Trophoblast cell (in vitro differentiated cells and primary cell): ENCODE data around the gene PDIA5.

Experiments
- DNase-seq, 2 donors: peaks; one replicate each; pipeline ENCODE4 v3.0.0-alpha.2; 2016
- H2AFZ ChIP-seq: 2 replicates; pipeline ENCODE4 v1.6.1; 2013; ENCODE audit warnings: low read length, moderate library complexity, mild to moderate bottlenecking; ENCODE audit not compliant: insufficient read depth, poor library complexity
- H2AK5ac ChIP-seq: 2 replicates; pipeline ENCODE4 v1.6.1; 2013; ENCODE audit warnings: mild to moderate bottlenecking, low read length
- H2BK120ac ChIP-seq: 2 replicates; pipeline ENCODE4 v1.6.1; 2013; ENCODE audit warnings: low read length, mild to moderate bottlenecking, moderate library complexity; ENCODE audit not compliant: insufficient read depth, poor library complexity
- H2BK12ac ChIP-seq: 2 replicates; pipeline ENCODE4 v1.6.1; 2013; ENCODE audit warnings: mild to moderate bottlenecking, low read length, moderate library complexity
- H2BK5ac ChIP-seq: 2 replicates; pipeline ENCODE4 v1.6.1; 2013; ENCODE audit warnings: low read length, low read depth, moderate library complexity, mild to moderate bottlenecking; ENCODE audit not compliant: poor library complexity
- H3K14ac ChIP-seq: 2 replicates; pipeline ENCODE4 v1.6.1; 2013; ENCODE audit warnings: mild to moderate bottlenecking, low read length
- H3K18ac ChIP-seq: 2 replicates; pipeline ENCODE4 v1.6.1; 2013; ENCODE audit warnings: mild to moderate bottlenecking, low read length
- H3K23ac ChIP-seq: 2 replicates; pipeline ENCODE4 v1.6.1; 2013; ENCODE audit warnings: low read length
- H3K27ac ChIP-seq: 2 replicates; pipeline ENCODE4 v1.5.1; 2013; ENCODE audit warnings: low read depth, mild to moderate bottlenecking, inconsistent platforms, low read length, moderate library complexity
- H3K27me3 ChIP-seq: 2 replicates; pipeline ENCODE4 v1.6.1; 2013; ENCODE audit warnings: inconsistent platforms, mild to moderate bottlenecking, low read length, moderate library complexity; ENCODE audit not compliant: insufficient read depth
- H3K36me3 ChIP-seq, 2 experiments: 1 replicate in 1 of 2; 2 replicates in 1 of 2; pipeline ENCODE4 v1.6.1; 2013; ENCODE audit warnings: low read length in 2 of 2, mild to moderate bottlenecking in 2 of 2, moderate library complexity in 1 of 2; ENCODE audit not compliant: insufficient read depth in 2 of 2, control insufficient read depth in 1 of 2
- H3K4ac ChIP-seq: 2 replicates; pipeline ENCODE4 v1.6.1; 2013; ENCODE audit warnings: low read depth, mild to moderate bottlenecking, low read length, moderate library complexity
- H3K4me1 ChIP-seq, 2 experiments: 1 replicate in 1 of 2; 2 replicates in 1 of 2; pipeline ENCODE4 v1.6.1; 2013; ENCODE audit warnings: low read length in 2 of 2, mild to moderate bottlenecking in 2 of 2, moderate library complexity in 1 of 2; ENCODE audit not compliant: insufficient read depth in 2 of 2, control insufficient read depth in 1 of 2
- H3K4me2 ChIP-seq: 2 replicates; pipeline ENCODE4 v1.6.1; 2013; ENCODE audit warnings: inconsistent platforms, mild to moderate bottlenecking, low read length, moderate library complexity
- H3K4me3 ChIP-seq: 2 replicates; pipeline ENCODE4 v1.5.1; 2013; ENCODE audit warnings: mild to moderate bottlenecking, low read depth, low read length, inconsistent platforms
- H3K79me1 ChIP-seq: one replicate; pipeline ENCODE4 v1.6.1; 2013; ENCODE audit warnings: low read length
- H3K79me2 ChIP-seq: 2 replicates; pipeline ENCODE4 v1.6.1; 2013; ENCODE audit warnings: low read length, mild to moderate bottlenecking; ENCODE audit not compliant: control insufficient read depth, insufficient read depth, poor library complexity
- H3K9ac ChIP-seq: 2 replicates; pipeline ENCODE4 v1.6.1; 2013; ENCODE audit warnings: mild to moderate bottlenecking, low read length
- H3K9me3 ChIP-seq: 2 replicates; pipeline ENCODE4 v1.6.1; 2013; ENCODE audit warnings: low read depth, mild to moderate bottlenecking, control low read depth, inconsistent platforms, low read length; ENCODE audit not compliant: insufficient read depth
- H4K12ac ChIP-seq: 2 replicates; pipeline ENCODE4 v1.6.1; 2013; ENCODE audit warnings: low read depth, mild to moderate bottlenecking, low read length, moderate library complexity
- H4K8ac ChIP-seq: 2 replicates; pipeline ENCODE4 v1.6.1; 2013; ENCODE audit warnings: low read depth, mild to moderate bottlenecking, low read length, moderate library complexity
- H4K91ac ChIP-seq: one replicate; pipeline ENCODE4 v1.6.1; 2013; ENCODE audit warnings: low read depth, mild to moderate bottlenecking, low read length, moderate library complexity
- WGBS: extraction: QIAGEN DNeasy Blood & Tissue Kit; methylation state at CpG from one replicate; pipeline ENCODE4 v1.1.7; 2013; ENCODE audit warnings: missing lambda C conversion rate; ENCODE audit not compliant: insufficient read length, insufficient coverage; ENCODE audit errors: extremely low coverage; 5-methylcytosine and 5-hydroxymethylcytosine counted together

Gene PDIA5

GRCh38 chr3:123092243-123092642 is 25.4 kb downstream of the PDIA5 start:
- H3K23ac ChIP-seq: no peak overlapping the region
- H3K36me3 ChIP-seq: peaks cover 45 to 54% of the 10 kb centered on the region in 2 experiments
- H2BK12ac ChIP-seq: no peak overlapping the region
- no CpG with 5 or more reads among the region's 3 CpGs for WGBS
- peaks cover 5% of the 10 kb centered on the region for H3K79me1 ChIP-seq
- no peak for DNase-seq
- no peaks in the 10 kb centered on the region for H3K27me3 ChIP-seq
- no peak overlapping the region for H4K12ac ChIP-seq
- no peak overlapping the region for H4K91ac ChIP-seq
- no peak overlapping the region for H3K18ac ChIP-seq
- H2BK5ac ChIP-seq: no peak overlapping the region
- H3K4me1 ChIP-seq: peaks cover 15 to 21% of the 10 kb centered on the region in 2 experiments
- H3K27ac ChIP-seq: no peak overlapping the region
- H3K9me3 ChIP-seq: no peaks in the 10 kb centered on the region
- H3K4me2 ChIP-seq: no peak overlapping the region
- H3K14ac ChIP-seq: no peak overlapping the region
- H3K9ac ChIP-seq: no peak overlapping the region
- H2AFZ ChIP-seq: no peak overlapping the region
- H3K4ac ChIP-seq: no peak overlapping the region
- H3K79me2 ChIP-seq: peaks cover 3% of the 10 kb centered on the region
- H2BK120ac ChIP-seq: no peak overlapping the region
- H3K4me3 ChIP-seq: no peak overlapping the region
- no peak overlapping the region for H4K8ac ChIP-seq
- no peak overlapping the region for H2AK5ac ChIP-seq

- no CpG with 5 or more reads among the region's 8 CpGs for WGBS
- Histone ChIP-seq H2BK120ac (no peak overlapping the region), H3K4me1 (peaks cover 29 to 33% of the 10 kb centered on the region in 2 experiments), H2BK5ac (no peak overlapping the region), H3K4me3 (no peak overlapping the region), H4K91ac (no peak overlapping the region), H3K9ac (no peak overlapping the region), H4K12ac (no peak overlapping the region), H4K8ac (no peak overlapping the region), H3K27ac (no peak overlapping the region), H3K4ac (no peak overlapping the region), H3K18ac (no peak overlapping the region), H2AFZ (no peak overlapping the region), H3K27me3 (no peaks in the 10 kb centered on the region), H3K14ac (no peak overlapping the region), H3K23ac (no peak overlapping the region), H3K79me2 (peaks cover 10% of the 10 kb centered on the region), H2BK12ac (no peak overlapping the region), H2AK5ac (no peak overlapping the region), H3K36me3 (peaks cover 49 to 54% of the 10 kb centered on the region in 2 experiments), H3K79me1 (peaks cover 18% of the 10 kb centered on the region), H3K9me3 (no peaks in the 10 kb centered on the region), H3K4me2 (no peak overlapping the region)
- no peak for DNase-seq
Measured at GRCh38 chr3:123093696-123094095, 26.9 kb downstream of the PDIA5 start.

- Histone ChIP-seq H2BK120ac (no peak overlapping the region), H3K9me3 (no peaks in the 10 kb centered on the region), H2AK5ac (peak overlapping the region; percentile 9), H4K91ac (no peak overlapping the region), H3K14ac (no peak overlapping the region), H3K4ac (no peak overlapping the region), H2BK5ac (no peak overlapping the region), H3K36me3 (peaks cover 40 to 44% of the 10 kb centered on the region in 2 experiments), H3K79me1 (peaks cover 24% of the 10 kb centered on the region), H3K27me3 (no peaks in the 10 kb centered on the region), H3K79me2 (peaks cover 10% of the 10 kb centered on the region), H3K4me2 (no peak overlapping the region), H3K4me3 (no peak overlapping the region), H3K23ac (no peak overlapping the region), H3K4me1 (peaks cover 37 to 42% of the 10 kb centered on the region in 2 experiments), H4K12ac (no peak overlapping the region), H3K27ac (no peak overlapping the region), H3K18ac (peak overlapping the region; percentile 36), H2BK12ac (no peak overlapping the region), H4K8ac (no peak overlapping the region), H2AFZ (no peak overlapping the region), H3K9ac (no peak overlapping the region)
- no CpG with 5 or more reads among the region's 15 CpGs for WGBS
- DNase-seq: no peak
Measured at GRCh38 chr3:123094516-123095313, 27.9 kb downstream of the PDIA5 start.

DNA sequence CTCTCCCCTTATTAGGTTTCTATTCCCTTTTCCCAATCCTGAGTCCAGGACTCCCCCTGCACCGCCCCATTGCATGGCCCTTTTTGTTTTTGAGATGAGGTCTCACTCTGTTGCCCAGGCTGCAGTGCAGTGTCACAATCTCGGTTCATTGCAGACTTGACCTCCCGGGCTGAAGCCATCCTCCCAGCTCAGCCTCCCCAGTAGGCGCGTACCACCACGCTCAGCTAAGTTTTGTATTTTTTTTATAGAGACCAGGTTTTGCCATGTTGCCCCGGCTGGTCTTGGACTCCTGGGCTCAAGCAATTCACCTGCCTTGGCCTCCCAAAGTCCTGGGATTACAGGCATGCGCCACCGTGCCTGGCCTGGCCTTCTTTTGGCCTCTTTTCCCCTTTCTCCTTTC is 29.3 kb downstream of the PDIA5 start:
- peak overlapping the region; percentile 57 for H3K27ac ChIP-seq
- no peak overlapping the region for H3K4me3 ChIP-seq
- no peak overlapping the region for H4K12ac ChIP-seq
- peak overlapping the region; percentile 28 for H3K18ac ChIP-seq
- H2AFZ ChIP-seq: no peak overlapping the region
- H3K23ac ChIP-seq: no peak overlapping the region
- no peak overlapping the region for H2BK12ac ChIP-seq
- H3K14ac ChIP-seq: peak overlapping the region; percentile 25
- H2BK120ac ChIP-seq: no peak overlapping the region
- peaks cover 36% of the 10 kb centered on the region for H3K79me1 ChIP-seq
- peaks cover 35 to 37% of the 10 kb centered on the region in 2 experiments for H3K36me3 ChIP-seq
- H4K91ac ChIP-seq: no peak overlapping the region
- no peak overlapping the region for H4K8ac ChIP-seq
- no peaks in the 10 kb centered on the region for H3K9me3 ChIP-seq
- peak overlapping the region; percentile 32 for H2BK5ac ChIP-seq
- peaks cover 14% of the 10 kb centered on the region for H3K79me2 ChIP-seq
- no peaks in the 10 kb centered on the region for H3K27me3 ChIP-seq
- no peak overlapping the region for H3K4ac ChIP-seq
- no peak overlapping the region for H3K9ac ChIP-seq
- WGBS: no CpG with 5 or more reads among the region's 9 CpGs
- H3K4me2 ChIP-seq: no peak overlapping the region
- no peak for DNase-seq
- H3K4me1 ChIP-seq: peaks cover 45 to 48% of the 10 kb centered on the region in 2 experiments
- no peak overlapping the region for H2AK5ac ChIP-seq
